GM19193 (cell line): ENCODE data around the gene KRT8.

ENCODE experiments used
- POLR2A ChIP-seq: IDR thresholded peaks from 4 replicates; pipeline ENCODE4 v1.6.1; 2011; ENCODE audit not compliant: insufficient read depth, insufficient read length; ENCODE audit errors: extremely low read depth

The KRT8 gene

DNA sequence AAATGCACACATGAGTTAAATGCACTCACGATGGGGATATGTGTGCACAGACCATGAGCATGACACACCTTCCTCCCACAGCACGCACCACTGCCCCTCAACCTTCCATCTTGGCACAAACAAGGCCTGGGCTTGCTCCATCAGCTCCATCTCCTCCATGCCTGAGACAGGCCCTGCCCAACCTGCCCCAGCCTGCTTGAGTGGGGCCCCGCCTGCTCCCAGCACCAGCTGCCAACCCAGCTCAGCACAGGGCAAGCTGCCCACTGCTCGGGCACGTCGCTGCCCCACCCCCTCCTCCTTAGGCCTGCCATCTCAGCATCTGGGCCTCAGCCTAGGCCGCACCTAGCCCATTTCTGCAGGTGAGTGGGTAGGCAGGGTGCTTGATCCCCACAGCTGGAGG is 28.5 kb downstream of the KRT8 start:
- no peak for TF ChIP-seq POLR2A

DNA sequence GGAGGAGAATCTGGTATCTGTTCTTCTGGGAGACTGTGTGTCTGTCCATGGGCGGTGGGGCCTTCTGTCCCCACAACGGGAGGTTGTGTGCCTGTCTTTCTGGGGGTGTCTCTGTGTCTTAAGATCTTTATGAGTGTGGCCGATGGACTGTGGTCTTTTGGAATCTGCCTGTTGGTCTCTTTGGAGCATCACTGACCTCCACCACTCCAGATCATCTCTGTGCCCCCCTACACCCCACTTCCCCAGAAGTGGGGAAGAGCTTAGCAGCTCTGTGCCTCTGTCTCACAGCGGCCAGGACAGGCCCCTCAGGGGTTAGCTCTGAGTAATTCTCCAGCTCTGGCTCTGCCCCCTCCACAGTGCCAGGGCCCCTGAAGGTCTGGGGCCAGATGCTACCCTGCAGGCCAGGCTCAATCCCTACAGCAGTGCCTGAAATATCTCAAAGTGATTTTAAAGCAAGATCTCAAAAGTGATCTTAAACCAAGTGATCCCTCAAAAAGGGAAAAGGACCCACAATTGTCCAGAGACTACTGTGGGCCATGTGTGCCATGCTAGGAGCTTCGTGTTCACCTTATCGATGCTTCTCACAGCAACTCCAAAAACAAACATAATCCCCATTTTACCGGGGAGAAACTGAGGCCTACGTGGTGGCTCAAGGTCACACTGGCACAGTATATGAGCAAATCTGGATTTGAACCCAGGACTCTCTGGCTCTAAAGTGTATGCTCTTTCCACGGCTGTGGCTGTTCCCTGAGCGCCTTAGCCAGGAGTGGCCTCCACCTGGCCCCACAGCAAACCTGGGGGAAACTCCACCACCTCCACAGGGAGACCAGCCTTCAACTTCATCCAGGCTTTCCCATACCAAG is 30.1 kb downstream of the KRT8 start:
- TF ChIP-seq POLR2A = no peak

DNA sequence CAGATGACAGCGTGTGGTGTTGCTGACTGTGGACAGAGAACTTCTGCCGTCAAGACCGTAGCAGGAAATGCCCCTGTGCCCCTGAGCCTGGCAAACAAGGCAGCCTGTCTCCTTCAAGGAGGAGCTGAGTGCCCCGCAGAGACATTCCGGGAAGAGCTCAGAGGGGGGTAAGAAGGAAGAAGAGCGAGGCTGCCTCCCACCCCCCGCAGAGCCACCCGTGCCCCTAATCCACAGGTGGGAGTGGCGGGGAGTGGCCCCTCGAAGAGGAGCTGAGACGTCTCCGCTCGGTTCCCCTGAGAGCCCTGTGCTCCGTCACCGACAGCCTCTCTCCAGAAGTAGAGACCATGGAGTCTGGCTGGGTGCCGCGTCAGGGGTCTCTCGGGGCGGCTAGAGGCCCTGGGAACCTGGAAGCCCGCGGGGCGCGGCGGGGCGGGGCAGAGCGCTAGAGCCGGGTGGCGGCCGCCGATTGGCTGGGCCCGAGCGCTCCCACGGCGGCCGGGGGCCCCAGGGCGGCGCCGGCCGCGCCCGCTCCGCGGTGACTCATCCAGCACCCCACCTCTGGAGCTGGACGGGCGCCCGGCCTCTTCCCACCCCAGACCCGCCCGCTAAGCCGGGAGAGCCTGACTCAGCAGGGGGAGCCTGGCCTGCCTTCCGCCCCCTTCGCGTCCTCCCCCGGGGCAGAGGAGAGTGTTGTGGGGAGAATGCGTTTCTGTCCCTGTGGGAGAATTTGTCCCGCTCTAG is 30.9 kb downstream of the KRT8 start:
- TF ChIP-seq POLR2A = no peak

DNA sequence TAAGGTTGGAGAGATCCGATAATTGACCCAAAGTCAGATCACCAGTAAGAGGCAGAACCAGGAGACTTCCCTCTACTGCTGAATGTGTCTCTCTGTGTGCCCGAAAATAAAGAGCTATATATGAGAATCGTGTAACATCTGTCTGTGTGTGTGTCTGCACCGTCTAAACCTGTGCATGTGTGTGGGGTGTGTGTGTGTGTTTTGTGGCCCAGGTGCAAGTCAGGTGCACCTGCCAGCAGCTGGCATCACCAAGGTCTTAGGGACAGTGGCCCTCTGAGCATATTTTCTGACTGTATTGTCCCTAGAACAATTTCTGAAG is 31.4 kb downstream of the KRT8 start:
- no peak for TF ChIP-seq POLR2A

DNA sequence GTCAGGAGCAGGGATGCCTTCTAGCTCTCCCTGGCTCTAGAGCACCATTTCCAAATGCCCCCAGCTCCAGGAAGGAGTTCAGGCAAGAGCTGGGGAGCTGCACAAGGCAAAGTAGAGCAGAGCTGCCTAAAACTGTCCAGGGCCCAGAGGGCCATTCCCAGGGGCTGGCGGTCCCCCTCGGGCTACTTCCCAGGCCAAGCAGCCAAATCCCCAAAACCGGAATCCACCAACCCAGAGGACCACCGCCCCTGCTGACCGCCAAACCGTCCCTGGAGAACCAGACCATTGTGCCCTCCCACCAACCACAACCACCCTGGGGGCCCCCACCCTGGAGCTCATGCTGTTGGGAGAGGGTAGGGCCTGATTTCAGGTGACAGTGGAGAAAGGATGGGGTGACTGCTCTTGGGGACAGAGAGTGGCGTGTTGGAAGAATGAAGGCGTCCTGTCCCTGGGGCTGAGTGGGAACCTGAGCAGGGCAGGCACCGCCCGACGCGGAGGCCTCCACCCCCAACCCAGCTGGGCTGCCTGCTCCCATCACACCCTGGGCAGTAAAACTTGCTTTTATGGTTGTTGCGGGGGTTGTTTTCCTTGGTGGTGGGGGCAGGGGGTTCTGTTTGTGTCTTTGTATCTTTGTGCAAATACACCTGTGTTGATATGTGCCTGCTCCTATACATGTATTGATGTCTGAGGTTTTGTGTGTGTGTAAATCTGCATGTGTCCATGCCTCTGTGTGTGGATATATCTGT is 32.1 kb downstream of the KRT8 start:
- no peak for TF ChIP-seq POLR2A

DNA sequence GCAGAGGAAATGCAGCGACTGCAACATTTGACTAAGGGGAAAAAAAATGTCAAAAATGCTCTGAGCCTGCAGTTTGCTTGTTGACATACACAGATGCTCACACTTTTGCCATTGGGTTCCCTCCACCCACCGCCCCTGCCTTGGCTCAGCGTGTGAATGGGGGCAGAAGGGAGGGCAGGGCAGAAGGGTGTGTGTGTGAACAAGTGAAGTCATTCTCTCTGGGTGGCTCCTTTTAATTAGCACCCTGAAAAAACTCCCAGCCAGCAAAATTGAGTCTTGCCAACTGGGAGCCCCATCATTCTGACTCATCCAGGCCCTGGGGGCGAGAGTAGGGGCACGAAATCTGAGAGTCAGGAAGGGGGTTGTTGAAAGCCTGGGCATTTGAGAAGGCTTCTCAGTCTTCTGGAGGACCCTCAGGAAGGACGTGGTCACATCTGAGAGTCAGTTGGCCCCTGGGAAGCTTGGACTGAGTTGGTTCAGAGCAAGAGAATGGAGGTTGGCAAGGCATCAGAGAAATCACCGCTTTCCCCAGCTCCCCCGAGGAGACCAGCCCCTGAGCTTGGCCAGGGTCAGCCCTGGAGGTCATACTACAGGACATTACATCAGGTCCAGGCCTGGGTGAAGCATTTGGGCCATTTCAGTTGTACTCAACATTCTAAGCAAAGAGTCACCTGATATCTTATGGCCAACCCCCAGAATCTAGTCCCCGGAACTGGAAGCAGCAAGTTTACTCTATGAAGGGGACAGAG is 33.4 kb downstream of the KRT8 start:
- no peak for TF ChIP-seq POLR2A

DNA sequence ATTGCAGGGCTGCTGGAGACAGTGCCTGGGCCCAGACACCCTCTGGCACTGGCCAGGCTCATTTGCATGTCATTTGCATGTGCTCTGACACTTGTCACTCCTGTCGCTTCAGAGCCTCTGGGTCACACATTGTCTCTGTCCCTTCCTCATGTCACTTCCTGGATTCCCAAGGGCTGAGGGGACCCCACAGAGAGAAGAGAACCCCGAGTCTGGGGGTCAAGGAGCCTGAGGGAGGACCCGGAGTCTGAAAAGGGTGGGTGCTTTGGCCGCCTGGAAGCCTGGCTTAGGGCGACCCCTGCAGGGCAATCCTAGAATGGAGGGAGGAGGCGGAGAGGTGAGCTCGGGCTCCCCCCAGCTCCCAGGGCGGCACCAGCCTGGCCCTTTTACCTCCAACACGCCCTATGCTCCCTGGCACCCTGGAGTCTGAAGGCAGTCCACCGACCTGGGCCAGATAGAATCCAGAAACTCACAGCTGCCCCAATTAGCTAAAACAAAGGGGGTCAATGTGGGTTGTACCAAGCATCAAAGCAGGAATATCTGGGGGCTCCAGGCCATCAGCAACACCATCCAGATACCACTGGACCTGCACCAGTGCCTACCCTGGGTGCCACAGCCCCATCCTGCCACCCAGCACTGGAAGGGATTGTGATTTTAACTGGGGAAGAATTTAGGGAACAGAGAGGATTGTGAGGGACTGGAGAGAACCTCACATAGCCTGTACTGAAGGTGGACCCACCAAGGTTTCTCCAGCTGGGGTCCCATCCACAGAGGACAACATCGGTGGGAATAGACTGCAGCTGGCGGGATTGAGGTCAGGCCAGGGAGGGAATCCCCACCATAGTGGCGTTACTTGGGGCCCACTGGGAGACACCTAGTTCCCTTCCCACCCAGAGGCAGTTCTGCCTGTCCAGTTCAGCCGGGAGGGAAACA is 34.2 kb downstream of the KRT8 start:
- TF ChIP-seq POLR2A = no peak

DNA sequence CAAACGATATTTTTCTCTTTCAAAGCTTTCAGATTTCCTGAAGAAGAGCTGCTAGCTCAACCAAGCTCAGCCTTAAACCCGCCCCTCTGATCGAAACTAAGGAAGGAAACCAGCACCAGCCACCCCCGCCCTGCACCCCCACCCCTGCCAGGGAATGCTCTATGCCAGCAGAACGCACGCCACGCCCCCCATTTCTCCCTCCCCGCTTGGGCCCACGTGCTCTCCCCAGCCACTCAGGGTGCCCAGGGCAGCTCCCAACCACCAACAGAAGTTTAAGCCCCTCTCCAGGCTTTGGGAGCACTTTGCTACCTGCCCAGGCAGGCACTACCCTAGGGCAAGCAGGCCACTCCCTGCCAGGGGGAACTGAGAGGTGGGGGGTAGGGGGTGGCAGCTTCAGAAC is 37.2 kb downstream of the KRT8 start:
- TF ChIP-seq POLR2A = no peak

DNA sequence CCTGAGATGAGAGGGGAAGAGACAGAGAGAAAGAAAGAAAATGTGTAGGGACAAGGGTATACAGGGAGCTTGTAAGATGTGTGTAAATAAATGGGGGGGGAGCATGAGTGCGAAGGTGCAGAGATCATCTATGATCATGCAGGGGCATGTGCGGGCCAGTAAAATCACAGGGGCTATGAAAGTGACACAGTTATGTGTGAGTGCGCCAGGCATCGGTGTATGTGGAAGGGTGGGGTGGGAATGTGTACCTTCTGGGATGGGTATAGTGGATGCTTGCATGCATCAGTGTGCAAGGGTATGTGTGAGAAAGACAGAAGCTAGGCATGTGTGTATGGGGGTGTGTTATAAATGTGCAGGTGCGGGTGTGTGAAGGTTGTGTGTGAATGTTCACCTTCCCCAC is 37.7 kb downstream of the KRT8 start:
- TF ChIP-seq POLR2A = no peak

DNA sequence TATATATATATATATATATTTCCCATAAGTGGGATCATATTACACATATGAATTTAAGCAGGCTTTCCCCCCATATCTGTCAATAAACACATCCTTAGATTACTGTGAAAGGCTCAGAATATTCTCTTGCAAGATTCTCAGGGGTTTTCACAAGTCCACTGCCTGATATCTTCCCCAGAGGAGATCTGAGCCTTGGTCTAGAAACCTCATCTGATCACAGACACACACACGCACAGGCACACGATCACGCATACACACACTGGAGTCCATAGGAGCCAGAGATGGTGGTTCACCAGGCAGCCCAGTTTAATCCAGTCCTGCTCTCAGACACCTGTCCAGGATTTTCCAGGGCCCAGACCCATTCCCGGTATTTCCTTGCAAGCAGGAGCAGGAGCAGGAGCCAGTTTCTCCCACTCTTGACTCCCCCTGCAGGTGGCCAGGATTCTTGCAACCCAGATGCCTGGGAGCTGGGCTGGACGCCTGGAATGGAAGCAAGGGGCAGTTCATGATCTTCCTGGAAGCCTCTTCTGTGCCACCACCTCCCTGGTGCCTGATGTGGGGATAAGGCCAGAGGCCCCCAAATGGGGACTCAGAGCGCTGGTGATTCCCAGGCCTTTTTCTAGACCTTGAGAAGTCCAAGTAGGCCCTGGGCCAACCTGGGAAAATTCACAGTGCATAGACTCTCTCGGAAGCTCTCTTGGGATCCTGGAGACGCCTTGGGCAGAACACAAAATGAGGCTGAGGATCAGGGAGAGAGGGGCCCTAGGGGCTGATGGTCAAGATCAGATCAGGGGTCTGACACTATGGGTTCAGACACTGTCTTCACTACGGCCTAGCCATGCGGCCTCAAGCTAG is 39.6 kb downstream of the KRT8 start:
- no peak for TF ChIP-seq POLR2A

DNA sequence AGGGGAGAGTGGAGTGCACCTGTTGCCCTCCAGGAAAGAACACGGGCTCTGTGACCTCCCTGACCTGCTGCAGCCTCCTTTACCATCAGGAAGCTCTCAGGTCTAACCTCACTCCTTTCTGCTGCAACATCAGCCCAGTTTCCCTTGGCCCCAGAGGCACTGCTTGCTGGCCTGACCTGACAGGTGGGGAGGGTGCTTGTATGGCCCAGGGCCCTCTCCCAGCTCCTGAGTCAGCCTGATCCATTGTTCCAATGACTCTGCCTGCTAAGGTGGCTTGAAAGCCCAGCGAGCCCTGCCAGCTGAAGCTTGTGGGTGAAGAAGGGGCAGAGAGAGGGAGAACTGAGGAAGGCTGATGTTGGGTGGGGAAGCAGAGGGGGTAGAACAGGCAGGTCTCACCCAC is 42.9 kb downstream of the KRT8 start:
- no peak for TF ChIP-seq POLR2A

DNA sequence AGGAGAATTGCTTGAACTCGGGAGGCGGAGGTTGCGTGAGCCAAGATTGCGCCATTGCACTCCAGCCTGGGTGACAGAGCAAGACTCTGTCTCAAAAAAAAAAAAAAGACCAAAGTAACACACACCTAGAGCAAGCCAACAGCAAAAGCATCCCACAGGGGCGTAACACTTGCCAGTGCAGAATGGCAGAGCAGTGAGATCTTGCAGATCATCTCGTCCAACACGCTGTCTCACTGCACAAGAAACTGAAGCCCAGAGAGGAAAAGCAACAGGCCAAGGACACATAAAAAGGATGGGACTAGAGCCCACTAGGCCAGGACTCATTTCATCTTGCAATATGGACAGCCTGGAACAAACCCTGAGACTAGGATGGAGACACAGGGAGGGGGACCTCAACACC is 43.4 kb downstream of the KRT8 start:
- TF ChIP-seq POLR2A = no peak
